Activated T-cell treated with anti-CD3 and anti-CD28 coated beads, Interleukin-2, amount 50 U/mL, for 24 hours (primary cell): ENCODE measurements around the gene MRAS.
"Not testable (repeated sequence)": the region's sequence is repeated elsewhere in the genome, so short reads cannot be mapped to it uniquely, and the experiment has no call there.

Experiments
- DNase-seq: peaks from one replicate; pipeline ENCODE4 v3.0.0-alpha.2; 2020
- H3K27ac Mint-ChIP-seq: 2 replicates; pipeline ENCODE4 v1.8.0; 2020; ENCODE audit warnings: mild to moderate bottlenecking, mixed read lengths
- H3K27me3 Mint-ChIP-seq: 2 replicates; pipeline ENCODE4 v1.8.0; 2020; ENCODE audit warnings: mixed read lengths
- H3K36me3 Mint-ChIP-seq: 2 replicates; pipeline ENCODE4 v1.8.0; 2020; ENCODE audit warnings: low read depth, mixed read lengths
- H3K4me1 Mint-ChIP-seq: 2 replicates; pipeline ENCODE4 v1.8.0; 2020; ENCODE audit warnings: low read depth, mixed read lengths
- H3K4me3 Mint-ChIP-seq: 2 replicates; pipeline ENCODE4 v1.8.0; 2020; ENCODE audit warnings: mild to moderate bottlenecking, moderate library complexity, mixed read lengths
- H3K9me3 Mint-ChIP-seq: 2 replicates; pipeline ENCODE4 v1.8.0; 2020; ENCODE audit warnings: mixed read lengths

Gene MRAS

GRCh38 chr3:138442433-138442832, 94.1 kb downstream of the MRAS start:
- Mint-ChIP-seq H3K4me3 (no peak overlapping the region), H3K9me3 (no peaks in the 10 kb centered on the region), H3K27me3 (peaks cover 16% of the 10 kb centered on the region), H3K36me3 (no peaks in the 10 kb centered on the region), H3K4me1 (no peaks in the 10 kb centered on the region), H3K27ac (no peak overlapping the region)
- no peak for DNase-seq

GRCh38 chr3:138443091-138443490, 94.7 kb downstream of the MRAS start:
- Mint-ChIP-seq H3K9me3 (no peaks in the 10 kb centered on the region), H3K4me1 (no peaks in the 10 kb centered on the region), H3K27ac (no peak overlapping the region), H3K27me3 (peaks cover 9% of the 10 kb centered on the region), H3K36me3 (no peaks in the 10 kb centered on the region), H3K4me3 (no peak overlapping the region)
- no peak for DNase-seq

- DNase-seq = no peak
- H3K4me1 Mint-ChIP-seq = no peaks in the 10 kb centered on the region
- no peak overlapping the region for H3K4me3 Mint-ChIP-seq
- no peaks in the 10 kb centered on the region for H3K9me3 Mint-ChIP-seq
- H3K27me3 Mint-ChIP-seq = peaks cover 4% of the 10 kb centered on the region
- no peaks in the 10 kb centered on the region for H3K36me3 Mint-ChIP-seq
- no peak overlapping the region for H3K27ac Mint-ChIP-seq
Observed at GRCh38 chr3:138443521-138444503, 95.4 kb downstream of the MRAS start.

DNA sequence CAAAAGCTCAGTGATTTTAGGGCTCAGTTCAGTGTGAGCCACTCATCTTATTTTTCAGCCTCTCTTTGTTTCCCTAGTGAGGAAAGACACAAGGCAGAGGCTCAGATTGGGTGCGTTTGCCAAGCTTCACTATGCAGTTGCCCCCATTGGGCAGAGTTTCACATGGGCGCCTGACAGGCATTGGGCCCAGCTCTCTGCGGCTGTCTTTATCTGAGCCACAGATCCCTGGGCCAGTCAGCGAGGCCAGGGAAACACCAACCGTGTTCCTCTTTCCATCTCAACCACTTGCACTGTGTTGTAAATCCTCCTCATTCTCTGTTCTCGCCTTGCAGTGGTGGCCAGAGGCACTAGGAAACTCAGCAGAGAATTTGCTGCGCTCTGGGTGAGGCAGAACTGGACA, 96.9 kb downstream of the MRAS start:
- DNase-seq = no peak
- Mint-ChIP-seq H3K4me1 (no peaks in the 10 kb centered on the region), H3K4me3 (no peak overlapping the region), H3K9me3 (no peaks in the 10 kb centered on the region), H3K27ac (no peak overlapping the region), H3K27me3 (no peaks in the 10 kb centered on the region), H3K36me3 (no peaks in the 10 kb centered on the region)

DNA sequence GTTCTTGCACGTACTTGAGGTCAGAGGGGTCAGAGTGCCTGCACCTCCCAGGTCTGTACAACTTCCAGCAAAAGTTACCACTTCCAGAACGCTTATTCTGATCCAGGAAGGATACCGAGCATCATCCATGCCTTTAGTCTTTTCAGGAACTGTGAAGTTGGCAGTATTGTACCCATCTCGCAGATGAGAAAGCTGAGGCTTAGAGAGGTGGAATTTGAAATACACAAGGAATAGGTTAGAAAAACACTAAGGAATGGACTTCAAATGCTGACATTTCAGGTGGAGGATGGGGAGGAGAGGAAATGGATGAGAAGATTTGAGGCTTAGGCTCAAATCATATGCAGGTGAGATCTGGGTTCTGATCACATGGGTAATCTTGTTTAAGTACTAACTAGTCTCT, 97.3 kb downstream of the MRAS start:
- Mint-ChIP-seq H3K9me3 (no peaks in the 10 kb centered on the region), H3K27me3 (no peaks in the 10 kb centered on the region), H3K36me3 (no peaks in the 10 kb centered on the region), H3K4me3 (no peak overlapping the region), H3K27ac (no peak overlapping the region), H3K4me1 (no peaks in the 10 kb centered on the region)
- DNase-seq = no peak

- H3K4me1 Mint-ChIP-seq = no peaks in the 10 kb centered on the region
- H3K27ac Mint-ChIP-seq = no peak overlapping the region
- no peaks in the 10 kb centered on the region for H3K36me3 Mint-ChIP-seq
- DNase-seq = no peak
- no peak overlapping the region for H3K4me3 Mint-ChIP-seq
- no peaks in the 10 kb centered on the region for H3K9me3 Mint-ChIP-seq
- H3K27me3 Mint-ChIP-seq = no peaks in the 10 kb centered on the region
Observed at GRCh38 chr3:138448631-138449030, 100.3 kb downstream of the MRAS start.

- Mint-ChIP-seq H3K27ac (no peak overlapping the region), H3K4me3 (no peak overlapping the region), H3K36me3 (no peaks in the 10 kb centered on the region), H3K9me3 (no peaks in the 10 kb centered on the region), H3K4me1 (no peaks in the 10 kb centered on the region), H3K27me3 (no peaks in the 10 kb centered on the region)
- no peak for DNase-seq
Observed at GRCh38 chr3:138449490-138449889, 101.1 kb downstream of the MRAS start.

- no peak for DNase-seq
- Mint-ChIP-seq H3K36me3 (no peaks in the 10 kb centered on the region), H3K27me3 (peaks cover 3% of the 10 kb centered on the region), H3K4me3 (no peak overlapping the region), H3K9me3 (no peaks in the 10 kb centered on the region), H3K4me1 (no peaks in the 10 kb centered on the region), H3K27ac (no peak overlapping the region)
Observed at GRCh38 chr3:138450181-138450580, 101.8 kb downstream of the MRAS start.

DNA sequence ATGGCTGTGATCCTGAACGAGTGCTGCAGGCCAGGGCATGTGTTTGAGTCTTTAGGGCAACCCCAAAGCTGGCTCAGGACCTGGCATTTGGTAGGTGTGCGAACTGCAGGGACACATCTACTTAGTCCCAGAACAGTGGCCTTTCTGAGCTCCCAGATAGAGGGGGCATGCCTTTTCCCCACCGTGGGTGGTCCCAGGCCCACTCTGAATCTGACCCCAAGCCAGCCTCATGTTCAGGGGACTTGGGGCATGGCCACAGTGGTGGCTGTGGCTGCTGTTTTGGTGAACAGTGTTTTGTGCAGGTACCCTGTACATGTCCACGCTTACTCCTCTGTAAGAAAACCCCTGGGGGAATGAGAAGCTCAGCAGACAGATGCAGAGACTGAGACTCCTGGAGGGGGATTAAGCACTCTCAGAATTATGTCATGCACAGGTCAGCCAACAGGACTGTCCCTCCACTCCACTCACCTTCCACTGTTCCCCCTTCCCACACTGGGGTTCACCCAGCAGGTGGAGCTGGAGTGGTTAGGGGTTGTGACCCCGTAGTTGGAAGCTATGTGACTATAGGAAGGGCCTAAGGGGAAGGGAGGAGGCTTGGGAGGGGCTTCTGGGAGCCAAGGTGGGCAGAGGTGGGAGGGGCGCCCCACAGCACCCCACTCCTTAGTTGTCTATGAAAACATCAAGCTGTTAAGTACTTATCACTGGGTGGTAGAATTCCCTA, 102.5 kb downstream of the MRAS start:
- Mint-ChIP-seq H3K4me3 (no peak overlapping the region), H3K36me3 (no peaks in the 10 kb centered on the region), H3K4me1 (no peaks in the 10 kb centered on the region), H3K27me3 (peaks cover 6% of the 10 kb centered on the region), H3K27ac (no peak overlapping the region), H3K9me3 (no peaks in the 10 kb centered on the region)
- no peak for DNase-seq

- no peak overlapping the region for H3K4me3 Mint-ChIP-seq
- H3K27me3 Mint-ChIP-seq = peaks cover 6% of the 10 kb centered on the region
- DNase-seq = no peak
- no peaks in the 10 kb centered on the region for H3K36me3 Mint-ChIP-seq
- no peaks in the 10 kb centered on the region for H3K9me3 Mint-ChIP-seq
- no peaks in the 10 kb centered on the region for H3K4me1 Mint-ChIP-seq
- no peak overlapping the region for H3K27ac Mint-ChIP-seq
Observed at GRCh38 chr3:138451595-138452162, 103.3 kb downstream of the MRAS start.

GRCh38 chr3:138452436-138452835, 104.1 kb downstream of the MRAS start:
- DNase-seq = no peak
- no peak overlapping the region for H3K27ac Mint-ChIP-seq
- no peaks in the 10 kb centered on the region for H3K9me3 Mint-ChIP-seq
- H3K4me1 Mint-ChIP-seq = no peaks in the 10 kb centered on the region
- H3K27me3 Mint-ChIP-seq = peaks cover 6% of the 10 kb centered on the region
- H3K36me3 Mint-ChIP-seq = no peaks in the 10 kb centered on the region
- H3K4me3 Mint-ChIP-seq = no peak overlapping the region

DNA sequence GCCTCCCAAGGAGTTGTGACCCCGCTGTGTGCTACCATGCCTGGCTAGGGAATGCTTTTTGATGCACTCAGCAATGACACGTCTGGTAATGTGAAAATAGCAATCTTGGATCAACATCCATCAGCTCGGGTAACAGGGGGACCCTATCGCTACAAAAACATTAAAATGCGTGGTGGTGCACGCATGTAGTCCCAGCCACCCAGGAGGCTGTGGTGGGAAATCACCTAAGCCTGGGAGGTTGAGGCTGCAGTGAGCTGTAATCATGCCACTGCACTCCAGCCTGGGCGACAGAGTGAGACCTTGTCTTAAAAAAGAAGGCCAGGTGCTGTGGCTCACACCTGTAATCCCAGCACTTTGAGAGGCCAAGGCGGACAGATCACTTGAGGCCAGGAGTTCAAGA, 105.6 kb downstream of the MRAS start:
- not testable (repeated sequence) for H3K27me3 Mint-ChIP-seq, H3K4me1 Mint-ChIP-seq, H3K4me3 Mint-ChIP-seq, H3K36me3 Mint-ChIP-seq, H3K9me3 Mint-ChIP-seq, H3K27ac Mint-ChIP-seq, DNase-seq
